HG03439 (cell line): ENCODE results near the gene COL18A1.

Experiments used
- ATAC-seq: cut with Tn5 transposase; IDR thresholded peaks from one replicate; pipeline ENCODE4 v1.9.1; 2021; ENCODE audit warnings: mild to moderate bottlenecking, moderate library complexity; ENCODE audit not compliant: unreplicated experiment

Gene COL18A1

GRCh38 chr21:45476582-45476981 lies 71.6 kb downstream of the COL18A1 start:
- ATAC-seq = no peak

- no peak for ATAC-seq
These were observed 72.5 kb downstream of the COL18A1 start for GRCh38 chr21:45477176-45478114.

- ATAC-seq = no peak
These were observed 73.3 kb downstream of the COL18A1 start for GRCh38 chr21:45478115-45478801.

- ATAC-seq = no peak
These were observed 74.1 kb downstream of the COL18A1 start for GRCh38 chr21:45478816-45479669.

- no peak for ATAC-seq
These were observed 75.0 kb downstream of the COL18A1 start for GRCh38 chr21:45479691-45480675.

GRCh38 chr21:45480701-45481500 lies 75.9 kb downstream of the COL18A1 start:
- no peak for ATAC-seq

GRCh38 chr21:45481566-45481965 lies 76.6 kb downstream of the COL18A1 start:
- ATAC-seq = no peak

- no peak for ATAC-seq
These were observed 77.3 kb downstream of the COL18A1 start for GRCh38 chr21:45481977-45482898.

GRCh38 chr21:45482899-45483821 lies 78.2 kb downstream of the COL18A1 start:
- ATAC-seq = no peak

- ATAC-seq = no peak
These were observed 79.4 kb downstream of the COL18A1 start for GRCh38 chr21:45484318-45484717.

- no peak for ATAC-seq
These were observed 80.9 kb downstream of the COL18A1 start for GRCh38 chr21:45485686-45486442.

- no peak for ATAC-seq
These were observed 81.6 kb downstream of the COL18A1 start for GRCh38 chr21:45486443-45487160.

GRCh38 chr21:45487161-45487806 lies 82.3 kb downstream of the COL18A1 start:
- no peak for ATAC-seq

- ATAC-seq = no peak
These were observed 83.1 kb downstream of the COL18A1 start for GRCh38 chr21:45487891-45488600.
